ENCODE measurements around the gene TXNRD3. TPM values are rescaled to one million over a fixed set of nuclear protein-coding genes. Genes with fewer than 3 reads are reported as not detected.

Gene TXNRD3
- total RNA-seq, 1 experiment from 2014 or later = 22.5 TPM

DNA sequence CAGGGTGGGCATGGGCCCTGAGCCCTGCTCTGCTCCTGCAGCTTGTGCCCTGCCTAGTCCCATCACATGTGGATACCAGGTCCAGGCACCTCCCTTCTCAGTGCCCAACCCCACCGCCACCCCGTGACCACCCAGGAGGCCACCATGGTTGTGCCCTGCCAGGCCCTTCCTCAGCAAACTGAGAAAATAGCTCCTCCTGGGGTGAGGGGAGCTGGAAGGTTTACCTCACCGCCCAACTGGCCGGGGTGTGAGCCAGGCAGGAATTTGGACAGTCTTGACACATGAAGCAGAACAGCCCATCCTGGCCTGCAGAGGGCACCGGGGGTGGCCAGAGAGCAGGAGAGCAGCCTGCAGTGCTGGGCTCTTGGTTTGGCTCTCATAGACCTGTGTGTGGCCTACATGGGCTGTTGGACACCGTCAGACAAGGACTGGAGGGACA is 84.8 kb downstream of the TXNRD3 start:
- no peaks in the 10 kb centered on the region; the same call in 1 of the 2 replicates for H3K9me2 ChIP-seq (ENCODE audit: insufficient read depth)

DNA sequence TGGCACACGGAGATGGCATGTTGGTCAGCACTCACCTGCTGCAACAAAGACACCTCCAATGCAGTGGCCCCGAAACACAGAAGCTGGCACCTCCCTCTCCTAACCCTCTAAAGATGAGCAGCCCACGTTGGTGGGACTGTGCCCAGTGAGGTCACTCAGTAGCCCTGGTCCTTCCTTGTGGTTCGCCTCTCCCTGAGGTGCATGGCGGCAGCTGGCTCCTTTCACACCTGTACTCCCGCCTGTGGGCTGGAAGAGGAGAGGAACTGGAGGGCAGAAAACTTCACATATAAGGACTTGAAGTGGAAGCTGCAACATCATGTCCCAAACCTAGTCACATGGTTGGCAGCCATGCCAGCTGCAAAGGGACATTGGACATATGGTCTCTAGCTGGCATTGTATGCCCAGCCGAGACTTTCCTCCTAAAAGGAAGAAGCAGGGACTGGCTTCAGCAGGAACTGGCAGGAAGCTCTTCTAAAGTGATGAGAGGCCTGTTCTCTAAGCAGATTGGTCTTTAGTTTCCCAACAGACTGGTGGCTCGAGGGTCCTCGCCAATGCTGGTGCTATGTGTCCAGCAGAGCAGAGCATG is 85.4 kb downstream of the TXNRD3 start:
- no peak overlapping the region for H2AFZ ChIP-seq
- POLR2A ChIA-PET (ENCODE audit: unreplicated experiment) = no interaction called here

More for the DNA sequence above, 84.8 kb downstream of the TXNRD3 start:
- Histone ChIP-seq H3F3A (ENCODE audit: insufficient read depth, low read depth) (no peaks in the 10 kb centered on the region), H3K4me2 (no peak overlapping the region), H3K27me3 (ENCODE audit: insufficient read depth, low read depth) (peaks cover 8% of the 10 kb centered on the region; the same call in 1 of the 2 replicates), H3K79me2 (ENCODE audit: low read depth) (no peaks in the 10 kb centered on the region), H3K4me1 (replicated peaks; ENCODE audit: insufficient read depth) (0 out of 2 replicates have a peak, but pooled peaks cover 6% of the 10 kb centered on the region), H3K27ac (no peak overlapping the region), H3K4me3 (no peak overlapping the region), H3K9me3 (ENCODE audit: insufficient read depth, low read depth) (no peaks in the 10 kb centered on the region), H4K20me1 (ENCODE audit: insufficient read depth) (no peaks in the 10 kb centered on the region), H2AFZ (no peak overlapping the region), H3K36me3 (ENCODE audit: low read depth) (no peaks in the 10 kb centered on the region)
- CTCF ChIA-PET = no interaction called here
- POLR2A ChIA-PET (ENCODE audit: unreplicated experiment) = no interaction called here
- DNase-seq = no peak
- no TSS peak for BruUV-seq (replicated peaks)
- intact Hi-C loops (cut with micrococcal nuclease; ENCODE audit: unreplicated experiment) = no loop called here
- TF ChIP-seq, protein P1, sequence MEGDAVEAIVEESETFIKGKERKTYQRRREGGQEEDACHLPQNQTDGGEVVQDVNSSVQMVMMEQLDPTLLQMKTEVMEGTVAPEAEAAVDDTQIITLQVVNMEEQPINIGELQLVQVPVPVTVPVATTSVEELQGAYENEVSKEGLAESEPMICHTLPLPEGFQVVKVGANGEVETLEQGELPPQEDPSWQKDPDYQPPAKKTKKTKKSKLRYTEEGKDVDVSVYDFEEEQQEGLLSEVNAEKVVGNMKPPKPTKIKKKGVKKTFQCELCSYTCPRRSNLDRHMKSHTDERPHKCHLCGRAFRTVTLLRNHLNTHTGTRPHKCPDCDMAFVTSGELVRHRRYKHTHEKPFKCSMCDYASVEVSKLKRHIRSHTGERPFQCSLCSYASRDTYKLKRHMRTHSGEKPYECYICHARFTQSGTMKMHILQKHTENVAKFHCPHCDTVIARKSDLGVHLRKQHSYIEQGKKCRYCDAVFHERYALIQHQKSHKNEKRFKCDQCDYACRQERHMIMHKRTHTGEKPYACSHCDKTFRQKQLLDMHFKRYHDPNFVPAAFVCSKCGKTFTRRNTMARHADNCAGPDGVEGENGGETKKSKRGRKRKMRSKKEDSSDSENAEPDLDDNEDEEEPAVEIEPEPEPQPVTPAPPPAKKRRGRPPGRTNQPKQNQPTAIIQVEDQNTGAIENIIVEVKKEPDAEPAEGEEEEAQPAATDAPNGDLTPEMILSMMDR (conservative IDR thresholded peaks at IDR 0.05) = no peak
- TF ChIP-seq EZH2 (IDR thresholded peaks at IDR 0.05; ENCODE audit: low read depth) = no peak

DNA sequence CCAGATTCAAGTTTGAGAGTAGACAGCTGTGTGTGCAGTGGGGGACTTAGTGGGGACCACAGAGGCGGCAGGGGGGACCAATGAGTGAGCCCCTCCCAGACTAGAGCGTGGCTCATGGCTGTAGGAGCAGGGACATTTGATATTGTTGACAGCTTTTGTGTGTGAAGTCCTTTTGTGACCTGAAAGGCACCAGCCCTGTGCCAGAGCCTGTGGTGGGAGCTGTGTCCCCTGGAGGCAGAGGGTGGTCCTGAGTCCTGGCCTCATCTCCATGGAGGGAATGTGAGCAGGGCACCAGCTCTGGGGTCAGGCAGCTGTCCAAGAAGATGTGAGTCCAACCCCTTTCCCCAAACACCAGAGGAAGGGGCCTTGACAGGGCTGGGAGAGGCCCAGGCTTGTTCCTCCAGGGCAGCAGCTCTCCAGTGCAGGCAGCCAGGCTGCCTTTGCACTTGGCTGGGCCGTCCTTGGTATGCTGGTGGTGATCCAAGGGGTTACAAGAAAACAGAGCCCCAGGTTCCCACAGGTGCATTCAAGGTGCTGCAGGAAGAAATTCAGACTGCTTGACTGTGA is 86.1 kb downstream of the TXNRD3 start:
- intact Hi-C loops (cut with micrococcal nuclease; ENCODE audit: unreplicated experiment) = no loop called here
- no peaks in the 10 kb centered on the region for H3F3A ChIP-seq (ENCODE audit: insufficient read depth, low read depth)
- H3K27me3 ChIP-seq (ENCODE audit: insufficient read depth, low read depth) = peaks cover 10% of the 10 kb centered on the region; the same call in 1 of the 2 replicates
- TF ChIP-seq, protein P1 (conservative IDR thresholded peaks at IDR 0.05) = no peak
- TF ChIP-seq EZH2 (IDR thresholded peaks at IDR 0.05; ENCODE audit: low read depth) = no peak
- H3K4me1 ChIP-seq (replicated peaks; ENCODE audit: insufficient read depth) = 0 out of 2 replicates have a peak, but pooled peaks cover 6% of the 10 kb centered on the region
- no peak overlapping the region for H3K4me2 ChIP-seq
- ChIA-PET POLR2A (ENCODE audit: unreplicated experiment) (no interaction called here), CTCF (no interaction called here)
- no peak overlapping the region for H3K4me3 ChIP-seq
- DNase-seq = no peak
- no peaks in the 10 kb centered on the region for H3K9me3 ChIP-seq (ENCODE audit: insufficient read depth, low read depth)
- no peaks in the 10 kb centered on the region for H3K79me2 ChIP-seq (ENCODE audit: low read depth)
- no peaks in the 10 kb centered on the region for H4K20me1 ChIP-seq (ENCODE audit: insufficient read depth)
- H3K9me2 ChIP-seq (ENCODE audit: insufficient read depth) = no peaks in the 10 kb centered on the region; the same call in 1 of the 2 replicates
- no peak overlapping the region for H2AFZ ChIP-seq
- BruUV-seq (replicated peaks) = no TSS peak
- H3K27ac ChIP-seq = no peak overlapping the region
- no peaks in the 10 kb centered on the region for H3K36me3 ChIP-seq (ENCODE audit: low read depth)

More for the DNA sequence above, 85.4 kb downstream of the TXNRD3 start:
- no peak overlapping the region for H3K27ac ChIP-seq
- CTCF ChIA-PET = no interaction called here
- intact Hi-C loops (cut with micrococcal nuclease; ENCODE audit: unreplicated experiment) = no loop called here
- no TSS peak for BruUV-seq (replicated peaks)
- H3K9me2 ChIP-seq (ENCODE audit: insufficient read depth) = no peaks in the 10 kb centered on the region; the same call in 1 of the 2 replicates
- H3K36me3 ChIP-seq (ENCODE audit: low read depth) = no peaks in the 10 kb centered on the region
- no peak overlapping the region for H3K4me2 ChIP-seq
- H4K20me1 ChIP-seq (ENCODE audit: insufficient read depth) = no peaks in the 10 kb centered on the region
- TF ChIP-seq, protein P1 (conservative IDR thresholded peaks at IDR 0.05) = no peak
- no peak for TF ChIP-seq EZH2 (IDR thresholded peaks at IDR 0.05; ENCODE audit: low read depth)
- no peak for DNase-seq
- H3K27me3 ChIP-seq (ENCODE audit: insufficient read depth, low read depth) = peaks cover 10% of the 10 kb centered on the region; the same call in 1 of the 2 replicates
- H3K4me1 ChIP-seq (replicated peaks; ENCODE audit: insufficient read depth) = 0 out of 2 replicates have a peak, but pooled peaks cover 6% of the 10 kb centered on the region
- no peaks in the 10 kb centered on the region for H3K79me2 ChIP-seq (ENCODE audit: low read depth)
- no peaks in the 10 kb centered on the region for H3K9me3 ChIP-seq (ENCODE audit: insufficient read depth, low read depth)
- no peaks in the 10 kb centered on the region for H3F3A ChIP-seq (ENCODE audit: insufficient read depth, low read depth)
- no peak overlapping the region for H3K4me3 ChIP-seq

Data from PC-9 (cell line).